ENCODE results near the gene RABGGTB.
"Not testable (repeated sequence)": the region's sequence is repeated elsewhere in the genome, so short reads cannot be mapped to it uniquely, and the experiment has no call there.

Gene RABGGTB

DNA sequence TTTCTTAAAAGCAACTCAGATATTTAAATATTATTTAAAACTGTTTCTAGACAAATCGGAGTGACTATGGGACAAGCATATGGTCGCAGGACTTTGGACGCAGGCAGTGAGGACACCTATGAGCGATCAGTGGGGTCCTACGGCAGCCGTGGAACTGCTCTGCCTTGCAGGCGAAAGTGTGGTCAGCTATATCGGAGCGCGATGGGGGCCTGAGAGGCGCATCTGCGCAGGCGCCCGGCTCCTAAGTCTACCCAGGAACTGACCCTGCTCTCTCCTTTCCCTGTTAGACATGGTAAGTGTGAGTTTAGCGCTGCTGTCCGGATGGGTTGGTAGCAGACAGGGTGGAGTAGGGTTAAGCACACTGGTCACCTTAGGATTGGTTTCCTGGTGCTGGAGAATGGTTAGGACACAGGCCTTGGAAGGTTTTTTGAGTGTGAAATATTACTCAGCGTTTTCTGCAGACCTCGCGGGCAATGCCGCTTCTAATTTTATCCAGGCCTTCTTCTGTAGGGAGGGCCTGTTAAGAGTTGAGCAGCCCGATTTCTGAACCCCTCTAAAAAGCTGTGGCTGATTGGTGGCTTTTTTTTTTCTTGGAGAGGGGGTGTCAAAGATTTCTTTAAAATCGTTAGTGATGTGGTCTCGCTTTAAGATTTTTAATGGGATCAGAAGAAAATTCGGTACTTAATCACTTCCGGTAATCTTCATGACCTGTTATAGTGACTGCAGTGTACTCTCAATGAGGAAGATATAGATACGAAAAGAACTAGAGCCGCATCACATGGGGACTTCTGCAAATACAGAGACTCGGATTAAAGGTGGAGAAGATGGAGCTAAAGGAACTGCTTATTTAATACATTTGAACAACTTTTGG is at the start of gene RABGGTB:
TSS of gene RABGGTB (plus strand) at position 274 of the 871 bp plus-strand sequence. CDS start at position 290, 16 bp downstream.
- DNase-seq: peak; percentile 91 to 92

GRCh38 chr1:75742047-75742625 is 43.9 kb upstream of the RABGGTB start:
- DNase-seq: no peak

- DNase-seq: no peak
These were observed 40.8 kb upstream of the RABGGTB start for GRCh38 chr1:75745276-75745675.

GRCh38 chr1:75757210-75757609 is 28.8 kb upstream of the RABGGTB start:
- not testable (repeated sequence) for DNase-seq

DNA sequence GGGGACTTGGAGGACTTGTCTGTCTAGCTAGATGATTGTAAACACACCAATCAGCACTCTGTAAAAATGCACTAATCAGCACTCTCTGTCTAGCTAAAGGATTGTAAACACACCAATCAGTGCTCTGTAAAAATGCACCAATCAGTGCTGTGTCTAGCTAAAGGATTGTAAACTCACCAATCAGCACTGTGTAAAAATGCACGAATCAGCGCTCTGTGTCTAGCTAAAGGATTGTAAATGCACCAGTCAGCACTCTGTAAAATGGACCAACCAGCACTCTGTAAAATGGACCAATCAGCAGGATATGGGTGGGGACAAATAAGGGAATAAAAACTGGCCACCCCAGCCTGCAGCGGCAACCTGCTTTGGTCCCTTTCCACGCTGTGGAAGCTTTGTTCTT is 27.5 kb upstream of the RABGGTB start:
- DNase-seq: not testable (repeated sequence)

DNA sequence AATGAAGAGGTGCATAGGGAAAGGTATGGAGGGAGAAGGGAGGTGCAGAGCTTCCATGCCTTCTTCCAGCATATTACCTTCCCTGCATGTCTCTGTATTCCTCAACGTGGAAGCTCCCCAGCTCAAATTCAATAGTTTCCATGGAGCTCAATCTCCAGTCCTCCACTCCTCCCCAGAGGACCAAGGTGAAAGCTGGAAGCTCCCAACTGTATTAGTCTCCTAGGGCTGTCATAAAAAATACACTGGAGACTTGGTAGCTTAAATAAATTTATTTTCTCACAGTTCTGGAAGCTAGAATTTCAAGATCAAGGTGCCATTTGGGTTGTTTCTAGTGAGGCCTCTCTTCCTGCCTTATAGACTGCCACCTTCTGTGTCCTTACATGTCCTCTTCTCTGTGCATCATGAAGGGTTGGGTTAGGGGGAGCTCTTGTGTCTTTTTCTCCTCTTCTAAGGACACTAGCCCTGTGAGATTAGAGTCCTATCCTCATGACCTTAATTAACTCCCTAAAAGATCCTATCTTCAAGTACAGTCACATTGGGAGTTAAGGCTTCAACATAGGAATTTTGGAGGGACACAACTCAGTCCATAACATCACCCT is 21.9 kb upstream of the RABGGTB start:
- DNase-seq: no peak

GRCh38 chr1:75765697-75766355 is 20.2 kb upstream of the RABGGTB start:
- no peak for DNase-seq

- no peak for DNase-seq
These were observed 18.0 kb upstream of the RABGGTB start for GRCh38 chr1:75768016-75768415.

GRCh38 chr1:75770761-75771160 is 15.3 kb upstream of the RABGGTB start:
- DNase-seq: no peak

DNA sequence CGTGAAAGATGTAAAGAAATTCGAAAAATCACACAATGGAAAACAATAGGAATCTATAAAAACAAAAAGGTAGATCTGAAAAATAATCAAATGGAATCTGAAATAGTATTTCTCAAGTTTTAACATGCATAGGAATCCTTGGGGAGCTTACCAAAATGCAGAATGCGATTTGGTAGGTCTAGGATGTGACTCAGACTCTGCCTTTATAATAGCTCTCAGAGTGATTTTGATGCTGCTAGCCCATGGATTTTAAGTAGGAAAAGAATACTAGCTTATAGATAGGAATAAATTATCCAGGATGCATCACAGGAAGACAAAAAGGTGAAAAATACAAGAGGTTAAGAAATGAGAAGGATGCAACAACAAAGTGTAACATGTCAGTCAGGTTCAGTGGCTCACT is 14.1 kb upstream of the RABGGTB start:
- no peak for DNase-seq

GRCh38 chr1:75777812-75778211 is 8.2 kb upstream of the RABGGTB start:
- not testable (repeated sequence) for DNase-seq

DNA sequence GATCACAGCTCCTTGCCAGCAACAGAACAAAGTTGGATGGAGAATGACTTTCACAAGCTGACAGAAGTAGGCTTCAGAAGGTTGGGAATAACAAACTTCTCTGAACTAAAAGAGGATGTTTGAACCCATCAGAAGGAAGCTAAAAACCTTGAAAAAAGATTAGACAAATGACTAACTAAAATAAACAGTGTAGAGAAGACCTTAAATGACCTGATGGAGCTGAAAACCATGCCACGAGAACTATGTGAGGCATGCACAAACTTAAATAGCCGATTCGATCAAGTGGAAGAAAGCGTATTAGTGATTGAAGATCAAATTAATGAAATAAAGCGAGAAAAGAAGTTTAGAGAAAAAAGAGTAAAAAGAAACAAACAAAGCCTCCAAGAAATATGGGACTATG is 7.4 kb upstream of the RABGGTB start:
- DNase-seq: not testable (repeated sequence)

DNA sequence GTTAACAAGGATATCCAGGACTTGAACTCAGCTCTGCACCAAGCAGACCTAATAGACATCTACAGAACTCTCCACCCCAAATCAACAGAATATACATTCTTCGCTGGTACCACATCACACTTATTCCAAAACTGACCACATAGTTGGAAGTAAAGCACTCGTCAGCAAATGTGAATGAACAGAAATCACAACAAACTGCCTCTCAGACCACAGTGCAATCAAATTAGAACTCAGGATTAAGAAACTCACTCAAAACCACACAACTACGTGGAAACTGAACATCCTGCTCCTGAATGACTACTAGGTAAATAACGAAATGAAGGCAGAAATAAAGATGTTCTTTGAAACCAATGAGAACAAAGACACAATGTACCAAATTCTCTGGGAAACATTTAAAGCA is 5.9 kb upstream of the RABGGTB start:
- DNase-seq: not testable (repeated sequence)

DNA sequence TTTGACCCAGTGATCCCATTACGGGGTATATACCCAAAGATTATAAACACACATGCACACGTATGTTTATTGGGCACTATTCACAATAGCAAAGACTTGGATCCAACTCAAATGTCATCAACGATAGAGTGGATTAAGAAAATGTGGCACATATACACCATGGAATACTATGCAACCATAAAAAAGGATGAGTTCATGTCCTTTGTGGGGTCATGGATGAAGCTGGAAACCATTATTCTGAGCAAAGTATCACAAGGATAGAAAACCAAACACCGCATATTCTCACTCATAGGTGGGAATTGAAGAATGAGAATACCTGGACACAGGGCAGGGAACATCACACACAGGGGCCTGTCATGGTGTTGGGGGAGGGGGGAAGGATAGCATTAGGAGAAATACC is 2.1 kb upstream of the RABGGTB start:
- not testable (repeated sequence) for DNase-seq

- no peak for DNase-seq
These were observed 605 bp upstream of the RABGGTB start for GRCh38 chr1:75785320-75785982.

GRCh38 chr1:75786901-75787493 is 941 bp downstream of the RABGGTB start:
- DNase-seq: no peak

- DNase-seq: no peak
These were observed 1.5 kb downstream of the RABGGTB start for GRCh38 chr1:75787524-75787923.

- no peak for DNase-seq
These were observed 3.9 kb downstream of the RABGGTB start for GRCh38 chr1:75789988-75790387.

- DNase-seq: no peak
These were observed 5.0 kb downstream of the RABGGTB start for GRCh38 chr1:75791022-75791421.

- DNase-seq: no peak
These were observed 6.0 kb downstream of the RABGGTB start for GRCh38 chr1:75792091-75792490.

- no peak for DNase-seq
These were observed 8.3 kb downstream of the RABGGTB start for GRCh38 chr1:75794382-75794781.

DNA sequence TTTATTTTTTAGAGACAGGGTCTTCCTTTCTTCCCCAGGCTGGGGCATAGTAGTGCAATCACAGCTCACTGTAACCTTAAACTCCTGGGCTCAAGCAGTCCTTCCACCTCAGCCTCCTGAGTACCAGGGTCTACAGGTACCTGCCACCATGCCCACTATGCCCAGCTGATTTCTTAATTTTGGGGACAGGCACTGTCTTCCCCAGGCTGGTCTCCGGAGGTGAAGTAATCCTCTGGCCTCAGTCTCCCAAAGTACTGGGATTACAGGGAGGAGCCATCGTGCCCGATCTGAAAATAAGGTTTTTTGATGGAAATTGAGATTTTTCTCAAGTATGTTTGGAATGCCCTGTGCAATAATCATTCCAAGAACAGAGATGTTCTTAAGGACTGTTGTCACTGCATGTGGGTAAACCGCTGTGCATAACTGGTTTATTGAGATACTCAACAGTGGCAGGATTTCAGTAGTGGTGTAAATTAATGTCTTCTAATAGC is 9.7 kb downstream of the RABGGTB start:
- DNase-seq: no peak
